Urinary bladder (tissue), 4 donors: ENCODE data around the gene HTRA2. TPM values are rescaled to one million over a fixed set of nuclear protein-coding genes. Genes with fewer than 3 reads are reported as not detected.

Source experiments
- DNase-seq: peaks from one replicate; pipeline ENCODE4 v3.0.0-alpha.2; 2015; ENCODE audit errors: extremely low spot score
- H3K27ac ChIP-seq: one replicate; pipeline ENCODE4 v1.5.1; 2013; ENCODE audit warnings: low read depth, mild to moderate bottlenecking, moderate library complexity
- H3K36me3 ChIP-seq: one replicate; pipeline ENCODE4 v1.6.1; 2013; ENCODE audit warnings: mild to moderate bottlenecking, moderate library complexity; ENCODE audit not compliant: insufficient read depth
- H3K4me1 ChIP-seq: one replicate; pipeline ENCODE4 v1.6.1; 2013; ENCODE audit warnings: mild to moderate bottlenecking, moderate library complexity; ENCODE audit not compliant: insufficient read depth
- H3K4me3 ChIP-seq: one replicate; pipeline ENCODE4 v1.5.1; 2013; ENCODE audit warnings: low read depth, low read length
- WGBS: extraction: QIAGEN DNeasy Blood & Tissue Kit; methylation state at CpG from one replicate; pipeline ENCODE4 v1.1.7; 2013; 5-methylcytosine and 5-hydroxymethylcytosine counted together
- polyA plus RNA-seq: library from polyadenylated mRNA; stranded (reverse); fragments of 200-250 nt; gene quantifications from one replicate; pipeline ENCODE4 v1.2.3, GENCODE V29; 2013
- total RNA-seq: library from RNA; depleted of rRNA; stranded (reverse); fragments of >200 nt; gene quantifications from one replicate; pipeline ENCODE4 v1.2.3, GENCODE V29; 2014
- donor health status: healthy with polysubstance abuse.
- donor health status: healthy.

Gene HTRA2
- total and polyA plus RNA-seq, 2 donors, result 25.1 to 37.3 TPM

DNA sequence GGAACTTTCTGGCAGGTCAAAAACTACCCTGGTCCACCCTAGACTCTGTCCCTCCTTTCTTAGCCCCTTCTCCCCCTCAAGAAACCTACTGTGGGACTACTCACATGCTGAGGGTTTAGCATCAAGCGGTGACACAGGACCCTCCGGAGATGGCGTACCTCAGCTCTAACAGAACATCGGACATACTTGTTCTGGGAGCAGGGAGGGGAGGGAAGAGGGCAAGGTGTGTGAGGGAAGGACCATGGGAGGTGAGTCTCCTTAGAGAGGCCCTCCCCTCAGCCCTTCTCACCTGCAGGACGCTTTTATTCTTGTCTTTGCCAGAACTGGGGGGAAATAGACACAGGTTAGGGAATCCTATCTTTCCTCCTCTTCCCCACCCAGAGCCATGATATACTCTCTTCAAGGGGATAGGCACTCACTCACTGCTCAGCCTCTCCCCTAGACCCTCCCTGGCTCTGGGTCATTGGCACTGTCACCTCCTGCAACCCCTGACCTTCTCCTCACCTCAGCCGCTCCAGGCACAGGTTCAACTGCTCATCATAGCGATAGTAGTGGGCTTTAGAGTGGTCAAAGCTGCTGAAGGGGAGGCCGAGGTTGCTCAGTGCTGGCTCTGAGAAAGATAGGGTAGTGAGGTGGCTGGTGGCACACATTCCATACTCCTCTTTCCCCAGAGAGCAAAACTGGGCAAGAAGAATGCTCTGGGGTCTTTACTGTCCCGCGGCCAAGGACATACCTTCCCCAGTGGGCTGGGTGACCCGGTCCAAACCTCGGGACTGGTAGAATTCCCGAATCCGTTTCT is 24.1 kb upstream of the HTRA2 start:
- no peaks in the 10 kb centered on the region for H3K36me3 ChIP-seq
- no peak overlapping the region for H3K27ac ChIP-seq
- 96% methylated on average over 14 of the region's 14 CpGs for WGBS
- no peak overlapping the region for H3K4me3 ChIP-seq
- no peaks in the 10 kb centered on the region for H3K4me1 ChIP-seq
- no peak for DNase-seq

DNA sequence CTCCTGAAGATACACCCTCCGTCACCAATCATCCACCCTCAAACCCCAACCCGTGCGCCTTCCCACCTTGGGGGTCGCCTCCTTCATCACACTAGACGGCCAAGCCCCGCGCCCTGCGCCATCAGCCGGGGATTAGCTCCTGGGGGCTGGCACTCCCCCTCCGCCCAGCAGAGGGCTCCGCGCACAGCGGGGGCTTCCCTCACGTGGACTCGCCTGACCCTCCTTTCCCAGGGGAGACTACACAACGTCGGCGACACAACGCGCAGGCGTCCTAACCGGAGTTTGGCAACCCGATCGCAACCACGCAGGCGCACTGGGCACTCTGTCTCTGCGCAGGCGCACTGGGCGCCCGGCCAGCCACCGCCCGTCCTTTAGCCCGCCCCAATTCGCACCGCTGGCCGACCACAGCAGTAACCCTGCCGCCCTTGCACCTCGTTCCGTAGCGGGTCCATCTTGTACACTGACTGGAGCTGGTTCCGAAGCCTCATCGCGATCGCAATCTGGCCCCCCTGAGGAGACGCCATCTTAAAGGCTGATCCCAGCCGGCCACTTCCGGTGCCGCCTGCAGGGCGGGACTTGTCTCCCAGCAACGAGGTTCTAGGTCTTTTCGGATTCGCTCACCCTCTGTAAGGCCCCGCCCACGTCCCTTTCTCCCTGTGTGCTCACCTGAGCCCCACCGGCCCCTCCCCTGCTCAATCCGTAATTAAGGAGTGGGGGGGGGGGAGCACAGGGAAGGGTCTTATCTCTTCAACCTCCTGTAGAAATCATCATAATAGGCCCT is 22.4 kb upstream of the HTRA2 start, which contains the start of gene PCGF1:
PCGF1 (minus strand) TSS at position 551 of the 781 bp plus-strand sequence; CDS start at position 524, 27 bp downstream.
- Histone ChIP-seq H3K4me3 (peak within 1 kb of the TSS; percentile 54), H3K27ac (peak within 1 kb of the TSS; percentile 95), H3K4me1 (no peaks in the 10 kb centered on the region), H3K36me3 (no peaks in the 10 kb centered on the region)
- WGBS, result under 1% methylated on average over 56 of the region's 56 CpGs
- DNase-seq, result peak; percentile 97

DNA sequence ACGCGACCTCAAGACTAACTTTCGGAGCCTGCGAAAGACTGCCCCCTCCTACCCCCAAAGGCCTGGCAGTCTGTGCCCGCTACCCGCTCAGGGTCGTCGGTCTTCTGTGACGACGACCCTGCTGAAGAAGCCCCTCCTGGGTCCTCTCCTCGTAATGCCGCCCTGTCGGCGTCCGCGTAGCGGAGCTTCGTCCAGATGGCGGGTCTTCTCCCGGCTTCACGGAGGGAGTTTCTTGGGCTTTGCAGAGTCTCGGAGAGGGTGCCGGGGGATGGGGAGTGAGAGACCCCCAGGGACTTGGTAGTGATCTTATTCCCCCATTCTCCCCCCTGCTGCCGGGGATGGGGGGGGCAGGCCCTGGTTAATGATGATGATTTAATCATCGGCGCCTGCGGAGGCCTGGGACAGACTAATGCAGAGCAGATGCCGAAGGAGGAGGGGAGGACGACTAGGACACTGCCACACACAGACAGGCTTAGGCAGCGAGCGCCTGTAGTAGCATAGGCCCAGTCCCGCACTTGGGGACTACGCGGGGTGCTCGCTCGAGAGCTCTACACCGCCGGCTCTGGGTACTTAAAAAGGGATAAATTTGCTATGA is 21.7 kb upstream of the HTRA2 start:
- Histone ChIP-seq H3K4me1 (no peaks in the 10 kb centered on the region), H3K27ac (peak overlapping the region; percentile 65), H3K4me3 (peak overlapping the region; percentile 54), H3K36me3 (no peaks in the 10 kb centered on the region)
- DNase-seq, result no peak
- 10% methylated on average over 38 of the region's 38 CpGs for WGBS

DNA sequence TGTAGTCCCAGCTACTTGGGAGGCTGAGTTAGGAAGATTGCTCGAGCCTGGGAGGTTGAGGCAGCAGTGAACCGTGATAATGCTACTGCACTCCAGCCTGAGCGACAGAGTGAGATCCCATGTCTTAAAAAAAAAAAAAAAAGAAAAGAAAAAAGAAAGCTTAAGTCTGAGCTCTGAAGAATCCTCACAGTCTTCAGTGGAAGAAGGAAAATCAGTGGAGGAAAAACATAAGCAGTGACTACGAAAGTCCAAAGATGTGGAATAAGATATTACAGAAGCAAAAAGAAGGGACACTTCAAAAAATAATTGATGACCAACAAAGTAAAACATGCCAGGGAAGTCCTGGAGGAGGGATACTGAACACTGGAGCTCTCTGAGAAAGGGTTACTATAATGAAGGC is 19.5 kb upstream of the HTRA2 start:
- Histone ChIP-seq H3K36me3 (no peaks in the 10 kb centered on the region), H3K4me3 (no peak overlapping the region), H3K4me1 (peaks cover 3% of the 10 kb centered on the region), H3K27ac (no peak overlapping the region)
- 75% methylated on average over 4 of the region's 4 CpGs for WGBS
- no peak for DNase-seq

DNA sequence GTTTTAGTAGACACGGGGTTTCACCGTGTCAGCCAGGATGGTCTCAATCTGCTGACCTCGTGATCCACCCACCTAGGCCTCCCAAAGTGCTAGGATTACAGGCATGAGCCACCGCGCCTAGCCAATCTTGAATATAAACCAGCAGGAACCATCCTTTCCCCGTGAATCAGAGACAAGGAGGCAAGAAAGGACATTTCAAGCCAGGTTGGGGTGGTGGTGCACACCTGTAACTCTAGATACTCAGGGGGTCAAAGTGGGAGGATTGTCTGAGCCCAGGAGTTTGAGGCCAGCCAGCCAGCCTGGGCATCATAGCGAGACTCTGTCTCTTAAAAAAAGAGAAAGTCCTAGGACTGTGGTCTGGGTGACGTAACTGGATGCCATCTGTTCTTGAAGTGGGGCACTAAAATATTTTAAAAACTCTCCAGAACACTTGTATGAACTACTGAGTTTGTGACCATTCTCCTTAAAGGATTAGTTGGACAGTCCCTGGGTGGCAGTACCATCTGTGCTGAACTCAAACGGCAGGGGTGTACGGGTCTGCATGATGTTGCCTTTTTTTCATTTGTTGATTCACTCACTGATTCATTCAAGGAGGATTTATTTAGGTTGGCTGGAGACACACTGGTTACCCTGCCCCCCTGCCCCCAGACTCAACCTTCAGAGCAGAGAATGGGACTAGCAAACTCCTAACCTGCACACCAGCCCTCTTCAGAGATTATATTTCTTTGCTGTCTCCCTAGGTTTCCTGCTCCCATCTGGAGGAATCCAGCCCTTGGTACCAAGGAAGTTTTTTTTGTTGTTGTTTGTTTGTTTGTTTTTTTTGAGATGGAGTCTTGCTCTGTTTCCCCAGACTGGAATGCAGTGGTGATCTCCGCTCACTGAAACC is 18.4 kb upstream of the HTRA2 start:
- no peak overlapping the region for H3K4me3 ChIP-seq
- DNase-seq, result no peak
- WGBS, result 30% methylated on average over 11 of the region's 11 CpGs
- H3K4me1 ChIP-seq, result peaks cover 3% of the 10 kb centered on the region
- H3K36me3 ChIP-seq, result no peaks in the 10 kb centered on the region
- H3K27ac ChIP-seq, result no peak overlapping the region

DNA sequence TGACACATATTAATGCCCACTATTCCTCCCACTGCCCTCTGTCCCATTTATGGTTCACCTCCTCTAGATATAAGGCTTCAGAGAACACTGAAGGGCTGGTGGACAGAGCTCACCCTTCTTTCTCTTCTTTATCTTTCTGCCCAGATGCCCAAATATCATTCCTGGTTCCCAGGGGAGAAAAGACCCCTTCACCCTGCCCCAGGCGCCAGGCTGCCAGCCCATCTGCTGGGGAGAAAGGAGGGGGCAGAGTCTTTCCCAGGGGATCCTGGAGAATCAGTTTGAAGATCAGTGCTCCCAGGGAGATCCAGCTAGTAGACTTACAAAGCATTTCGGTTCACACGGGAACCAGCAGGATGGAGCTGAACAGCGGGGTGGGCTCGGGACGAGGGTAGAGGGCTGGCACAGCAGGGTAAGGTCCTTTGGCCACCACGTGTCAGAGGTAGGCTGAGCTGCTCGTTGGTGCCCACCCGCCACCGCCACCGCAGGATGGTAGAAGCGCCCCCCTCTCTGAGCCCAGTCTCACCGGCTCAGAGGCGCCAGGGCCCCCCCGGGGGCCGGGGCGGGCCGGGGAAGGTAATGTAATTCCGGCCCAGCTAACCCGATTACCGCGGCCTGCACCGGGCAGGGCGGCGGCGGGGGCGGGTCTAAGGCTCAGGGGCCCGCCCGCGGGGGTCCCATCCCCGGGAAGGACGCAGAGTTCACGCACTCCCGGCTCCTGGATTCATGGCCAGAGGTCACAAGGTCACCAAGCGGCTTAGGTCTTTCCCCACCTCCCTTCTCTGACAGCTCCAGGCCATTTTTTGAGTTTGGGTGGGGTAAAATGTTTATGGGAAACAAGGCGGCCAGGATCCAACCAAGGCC is 16.8 kb upstream of the HTRA2 start:
- DNase-seq, result no peak
- no peak overlapping the region for H3K27ac ChIP-seq
- no peaks in the 10 kb centered on the region for H3K36me3 ChIP-seq
- WGBS, result 4% methylated on average over 36 of the region's 36 CpGs
- no peak overlapping the region for H3K4me3 ChIP-seq
- peaks cover 3% of the 10 kb centered on the region for H3K4me1 ChIP-seq

DNA sequence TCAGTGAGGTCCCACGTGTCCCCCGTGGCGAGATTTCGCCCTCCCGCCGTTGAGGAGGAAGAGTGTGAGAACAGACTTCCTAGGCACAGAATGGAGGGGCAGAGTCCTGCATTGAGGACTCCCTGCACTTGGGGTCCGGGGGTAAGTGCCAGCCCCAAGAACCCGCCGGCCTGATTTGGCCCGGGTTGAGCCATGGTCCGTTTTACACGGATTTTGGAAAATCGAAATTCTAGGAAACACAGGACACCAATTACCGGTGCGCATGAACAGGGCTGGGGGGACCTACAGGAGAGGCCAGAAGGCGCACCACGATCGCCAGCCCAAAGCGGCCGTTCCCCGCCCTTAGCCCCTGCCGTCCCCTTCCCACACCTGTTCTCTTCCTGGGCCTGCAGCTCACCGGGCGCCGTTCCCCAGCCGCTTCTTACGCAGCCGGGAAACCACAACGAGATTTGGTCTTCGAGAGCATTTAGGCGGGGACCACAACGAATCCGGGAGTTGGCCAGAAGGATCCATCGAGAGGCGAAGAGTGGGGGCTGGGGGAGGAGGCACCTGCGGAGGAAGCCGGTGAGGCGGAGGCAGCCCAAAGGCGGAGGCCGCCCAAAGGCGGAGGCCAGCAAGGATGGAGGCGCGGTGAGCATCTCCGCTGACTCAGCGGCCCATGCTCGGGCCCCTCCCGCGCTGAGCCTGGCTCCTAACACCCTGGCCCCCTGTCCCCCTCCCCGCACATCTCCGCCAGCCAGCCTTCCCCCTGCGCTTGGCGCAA is 15.9 kb upstream of the HTRA2 start:
- Histone ChIP-seq H3K27ac (no peak overlapping the region), H3K4me1 (peaks cover 3% of the 10 kb centered on the region), H3K4me3 (no peak overlapping the region), H3K36me3 (no peaks in the 10 kb centered on the region)
- no peak for DNase-seq
- 4% methylated on average over 52 of the region's 52 CpGs for WGBS

DNA sequence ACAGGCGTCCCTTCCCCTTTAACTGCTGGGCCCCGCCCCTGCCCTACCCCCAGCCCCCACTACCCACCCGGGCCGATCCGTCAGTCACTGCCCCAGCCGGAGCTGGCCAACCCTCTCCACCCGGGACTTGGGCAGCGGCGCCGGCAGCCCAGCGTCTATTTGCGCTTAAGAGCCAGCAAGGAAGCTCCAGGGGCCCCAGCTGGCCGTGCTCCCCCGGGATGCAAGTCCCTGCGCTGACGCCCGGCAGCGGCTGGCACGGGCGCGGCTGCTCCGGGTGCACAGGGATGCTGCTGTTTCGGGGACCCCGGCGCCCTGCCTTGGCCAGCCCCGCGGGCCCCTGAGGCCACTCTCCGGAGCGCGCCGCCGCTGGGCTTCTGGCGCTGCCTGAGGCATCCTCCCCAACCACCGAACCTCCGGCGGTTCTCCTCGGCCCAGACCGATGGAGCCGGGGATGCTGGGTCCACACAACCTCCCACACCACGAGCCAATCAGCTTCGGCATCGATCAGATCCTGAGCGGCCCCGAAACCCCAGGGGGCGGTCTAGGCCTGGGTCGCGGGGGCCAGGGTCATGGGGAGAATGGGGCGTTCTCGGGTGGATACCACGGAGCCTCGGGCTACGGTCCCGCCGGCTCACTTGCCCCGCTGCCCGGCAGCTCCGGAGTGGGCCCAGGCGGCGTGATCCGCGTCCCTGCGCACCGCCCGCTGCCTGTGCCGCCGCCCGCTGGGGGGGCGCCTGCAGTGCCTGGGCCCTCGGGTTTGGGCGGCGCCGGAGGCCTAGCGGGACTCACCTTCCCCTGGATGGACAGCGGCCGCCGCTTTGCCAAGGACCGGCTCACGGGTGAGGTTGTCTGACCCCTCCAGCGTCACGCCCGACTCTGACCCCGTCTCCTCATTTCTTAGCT is 15.1 kb upstream of the HTRA2 start, which contains the start of gene TLX2:
TLX2 (plus strand) TSS at position 83 of the 903 bp plus-strand sequence; CDS start at position 440, 357 bp downstream.
- no peak within 1 kb of the TSS for H3K4me3 ChIP-seq
- H3K4me1 ChIP-seq, result peaks cover 3% of the 10 kb centered on the region
- no peak for DNase-seq
- H3K36me3 ChIP-seq, result no peaks in the 10 kb centered on the region
- H3K27ac ChIP-seq, result no peak within 1 kb of the TSS
- 3% methylated on average over 82 of the region's 82 CpGs for WGBS

DNA sequence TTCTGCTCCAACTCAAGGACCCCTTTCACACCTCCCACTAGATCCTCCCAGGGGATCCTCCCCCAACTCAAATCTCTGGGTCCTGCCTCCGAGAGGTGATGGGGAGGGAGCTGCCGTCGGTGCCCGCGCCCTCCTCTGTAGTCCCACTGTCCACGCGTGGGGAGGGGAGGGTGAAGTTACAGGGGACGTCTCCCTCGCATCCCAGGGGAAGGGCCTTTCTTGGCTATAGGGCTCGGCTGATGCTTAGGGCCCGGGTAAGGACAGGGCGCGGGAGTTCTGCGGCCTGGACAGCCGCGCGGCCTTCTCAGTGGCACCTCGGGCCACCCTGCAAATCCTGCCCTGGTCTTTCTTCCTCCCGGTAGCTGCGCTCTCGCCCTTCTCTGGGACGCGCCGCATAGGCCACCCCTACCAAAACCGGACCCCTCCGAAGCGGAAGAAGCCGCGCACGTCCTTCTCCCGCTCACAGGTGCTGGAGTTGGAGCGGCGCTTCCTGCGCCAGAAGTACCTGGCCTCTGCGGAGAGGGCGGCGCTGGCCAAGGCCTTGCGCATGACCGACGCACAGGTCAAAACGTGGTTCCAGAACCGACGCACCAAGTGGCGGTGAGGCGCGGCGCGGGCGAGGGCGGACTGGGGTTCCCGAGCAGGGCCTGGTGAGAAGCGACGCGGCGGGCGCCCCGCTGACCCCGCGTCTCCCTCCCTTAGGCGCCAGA is 14.3 kb upstream of the HTRA2 start:
- no peak for DNase-seq
- H3K4me1 ChIP-seq, result peaks cover 3% of the 10 kb centered on the region
- H3K36me3 ChIP-seq, result no peaks in the 10 kb centered on the region
- H3K27ac ChIP-seq, result no peak overlapping the region
- H3K4me3 ChIP-seq, result peak overlapping the region; percentile 22
- WGBS, result 4% methylated on average over 60 of the region's 60 CpGs

DNA sequence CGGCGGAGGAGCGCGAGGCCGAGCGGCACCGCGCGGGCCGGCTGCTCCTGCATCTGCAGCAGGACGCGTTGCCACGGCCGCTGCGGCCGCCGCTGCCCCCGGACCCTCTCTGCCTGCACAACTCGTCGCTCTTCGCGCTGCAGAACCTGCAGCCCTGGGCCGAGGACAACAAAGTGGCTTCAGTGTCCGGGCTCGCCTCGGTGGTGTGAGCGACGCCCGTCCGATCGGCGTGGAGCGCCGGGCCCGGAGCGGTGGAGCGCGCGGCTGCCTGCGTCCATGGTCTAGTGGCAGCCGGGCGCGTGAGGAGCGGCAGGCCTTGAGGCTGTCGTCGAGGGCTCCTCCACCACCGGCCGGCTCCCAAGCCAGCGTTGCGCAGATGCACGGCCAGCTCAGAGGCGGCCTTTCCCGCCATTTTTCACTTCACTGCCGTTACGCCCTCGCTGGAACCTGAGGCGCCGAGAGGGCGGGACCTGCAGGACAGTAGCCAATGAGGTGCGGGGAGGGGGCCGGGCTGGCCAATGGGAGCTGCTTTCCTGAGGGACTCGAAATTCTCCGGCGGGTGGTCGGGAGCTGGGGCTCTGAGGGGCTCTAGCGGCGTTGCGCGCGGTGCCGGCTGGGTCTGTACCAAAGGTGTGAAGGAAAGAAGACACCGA is 13.6 kb upstream of the HTRA2 start:
- 2% methylated on average over 72 of the region's 72 CpGs for WGBS
- no peak overlapping the region for H3K27ac ChIP-seq
- no peak for DNase-seq
- no peaks in the 10 kb centered on the region for H3K36me3 ChIP-seq
- peaks cover 3% of the 10 kb centered on the region for H3K4me1 ChIP-seq
- H3K4me3 ChIP-seq, result peak overlapping the region; percentile 22
